K562 (cell line): ENCODE data around the gene PCBP3. TPM values are rescaled to one million over a fixed set of nuclear protein-coding genes. Genes with fewer than 3 reads are reported as not detected.

ENCODE experiments used
- ATAC-seq: fragments of 200-7000 bp; cut with Tn5 transposase; 3 replicates; pipeline ENCODE4 v1.9.1; 2020; ENCODE audit warnings: moderate library complexity
- BruUV-seq: library from RNA; stranded (reverse); fragments of 400-500 nt; replicated peaks from 2 replicates; lab custom pipeline; 2021; lab: Mats Ljungman, UMichigan
- CTCF ChIA-PET: fragments of 300-600 bp; formaldehyde crosslinking; extraction: SDS; loops from one replicate; lab custom pipeline; 2021; ENCODE audit warnings: low intra/inter-chr PET ratio; lab: Yijun Ruan, JAX
- POLR2A ChIA-PET: fragments of 300-600, 350-650 bp; sonication (Branson Sonifier 250); formaldehyde crosslinking; extraction: SDS; loops from one replicate; lab custom pipeline; 2021; ENCODE audit warnings: antibody characterized with exemption, inconsistent platforms; lab: Yijun Ruan, JAX
- DNase-seq, 4 experiments: peaks; one replicate each; pipeline versions ENCODE4 v3.0.0 to v3.0.0-alpha.2; 2011 to 2018; ENCODE audit warnings: low spot score in 3 of 4, mixed read lengths in 3 of 4; ENCODE audit errors: extremely low read depth in 1 of 4
- FAIRE-seq: peaks from 2 replicates; lab custom pipeline; 2011; peaks lifted over from hg19 to GRCh38; lab: Jason Lieb, UNC
- H2AFZ ChIP-seq: 2 replicates; pipeline ENCODE4 v1.6.0; 2011; ENCODE audit warnings: low read depth, low read length, control low read depth, inconsistent platforms
- H3K27ac ChIP-seq: fragments of 200-600 bp; 3 replicates; pipeline ENCODE4 v1.8.0; 2011; ENCODE audit warnings: low read depth, mild to moderate bottlenecking, control low read depth, inconsistent platforms, low read length, moderate library complexity, mixed read lengths; ENCODE audit errors: extremely low read depth
- H3K27me3 ChIP-seq, 2 experiments: fragments of 300-600 bp in 1 of 2; 2 replicates in 1 of 2; 3 replicates in 1 of 2; pipeline versions ENCODE4 v1.6.0 to v1.8.0; 2011; ENCODE audit warnings: inconsistent platforms in 2 of 2, low read length in 2 of 2, mild to moderate bottlenecking in 1 of 2, mixed read lengths in 1 of 2, moderate library complexity in 1 of 2; ENCODE audit not compliant: control insufficient read depth in 2 of 2, insufficient read depth in 2 of 2
- H3K36me3 ChIP-seq: fragments of 300-600 bp; 3 replicates; pipeline ENCODE4 v1.8.0; 2011; ENCODE audit warnings: mild to moderate bottlenecking, low read length, inconsistent platforms; ENCODE audit not compliant: control insufficient read depth, insufficient read depth
- H3K4me1 ChIP-seq, 2 experiments: fragments of 200-600 bp in 1 of 2; replicated peaks in 1 of 2; 2 replicates in 1 of 2; 3 replicates in 1 of 2; pipeline versions ENCODE4 v1.5.1 to v1.8.0; 2011; ENCODE audit warnings: inconsistent platforms in 2 of 2, low read length in 2 of 2, mild to moderate bottlenecking in 1 of 2, mixed read lengths in 1 of 2, moderate library complexity in 1 of 2; ENCODE audit not compliant: control insufficient read depth in 2 of 2, insufficient read depth in 2 of 2
- H3K4me2 ChIP-seq: 2 replicates; pipeline ENCODE4 v1.6.1; 2011; ENCODE audit warnings: low read length, control low read depth, inconsistent platforms, mixed read lengths; ENCODE audit not compliant: insufficient read depth
- H3K4me3 ChIP-seq: fragments of 200-600 bp; sonication (generic), shearing (Covaris generic); 2 replicates; pipeline ENCODE4 v1.5.1; 2016; ENCODE audit warnings: control low read depth, inconsistent platforms
- H3K79me2 ChIP-seq: fragments of 200-600 bp; 3 replicates; pipeline ENCODE4 v1.8.0; 2011; ENCODE audit warnings: low read length, inconsistent platforms; ENCODE audit not compliant: control insufficient read depth, insufficient read depth
- H3K9ac ChIP-seq, 2 experiments: 2 replicates each; pipeline versions ENCODE4 v1.6.0 to v1.6.1; 2011; ENCODE audit warnings: low read depth in 2 of 2, low read length in 2 of 2, control low read depth in 1 of 2, inconsistent platforms in 1 of 2, mild to moderate bottlenecking in 1 of 2, mixed read lengths in 1 of 2; ENCODE audit not compliant: insufficient read depth in 1 of 2
- H3K9me1 ChIP-seq: one replicate; pipeline ENCODE4 v1.6.0; 2011; ENCODE audit warnings: inconsistent platforms, mild to moderate bottlenecking, low read length, moderate library complexity; ENCODE audit not compliant: control insufficient read depth, insufficient read depth
- H3K9me3 ChIP-seq: replicated peaks from 2 replicates; pipeline ENCODE4 v1.5.1; 2011; ENCODE audit warnings: low read depth, low read length, inconsistent platforms; ENCODE audit not compliant: control insufficient read depth, insufficient read depth
- H4K20me1 ChIP-seq: replicated peaks from 2 replicates; pipeline ENCODE4 v1.6.1; 2011; ENCODE audit warnings: low read length, inconsistent platforms, mixed read lengths; ENCODE audit not compliant: control insufficient read depth, insufficient read depth
- CC2D1A ChIP-seq: fragments of 450-650 bp; IDR thresholded peaks from 2 replicates; pipeline ENCODE4 v1.6.1; 2017; ENCODE audit warnings: mild to moderate bottlenecking
- GTF3C2 ChIP-seq: IDR thresholded peaks from 3 replicates; pipeline ENCODE4 v1.6.1; 2011; ENCODE audit warnings: borderline replicate concordance, mild to moderate bottlenecking, moderate library complexity; ENCODE audit not compliant: insufficient read length; ENCODE audit errors: extremely low read depth
- HES1 ChIP-seq: fragments of 450-650 bp; IDR thresholded peaks from 2 replicates; pipeline ENCODE4 v1.6.1; 2016; ENCODE audit warnings: low read depth, mild to moderate bottlenecking, moderate library complexity
- HSF4 ChIP-seq: fragments of 250-450 bp; sonication (Bioruptor Pico); IDR thresholded peaks from 2 replicates; pipeline ENCODE4 v2.1.2; 2022; ENCODE audit warnings: mild to moderate bottlenecking, moderate library complexity, borderline replicate concordance
- POLR2AphosphoS5 ChIP-seq: IDR thresholded peaks from 2 replicates; pipeline ENCODE4 v1.6.1; 2011; ENCODE audit warnings: mild to moderate bottlenecking, low read depth, low read length, moderate library complexity; ENCODE audit not compliant: control insufficient read depth, insufficient read depth
- PRMT5 ChIP-seq: sonication (generic); formaldehyde crosslinking; IDR thresholded peaks from 2 replicates; pipeline ENCODE4 v1.5.0; 2020; ENCODE audit warnings: missing genetic modification reagents
- RBM39 ChIP-seq: fragments of 200-400 bp; formaldehyde crosslinking; optimal IDR thresholded peaks from 2 replicates; pipeline ENCODE3; 2018; ENCODE audit warnings: low read depth, low read length
- TAL1 ChIP-seq: fragments of 450-650 bp; IDR thresholded peaks from 2 replicates; pipeline ENCODE4 v1.6.1; 2016; ENCODE audit warnings: mild to moderate bottlenecking
- TCF7 ChIP-seq: sonication (generic); IDR thresholded peaks from 2 replicates; pipeline ENCODE4 v1.6.1; 2016; ENCODE audit warnings: antibody characterized with exemption, borderline replicate concordance
- TFAM ChIP-seq: fragments of 250-450 bp; sonication (Bioruptor Pico); conservative IDR thresholded peaks from 2 replicates; pipeline ENCODE4 v1.5.0; 2021; ENCODE audit warnings: mild to moderate bottlenecking, moderate library complexity
- TGIF2 ChIP-seq: sonication (generic); formaldehyde crosslinking; IDR thresholded peaks from 2 replicates; pipeline ENCODE4 v1.8.1; 2022; ENCODE audit warnings: mild to moderate bottlenecking, missing genetic modification reagents, moderate library complexity
- TOE1 ChIP-seq, 2 experiments: fragments of 450-650 bp in 1 of 2; sonication (generic) in 1 of 2; formaldehyde crosslinking in 1 of 2; IDR thresholded peaks; 2 replicates each; pipeline versions ENCODE4 v1.7.1 to v1.8.0; 2016 to 2022; ENCODE audit warnings: borderline replicate concordance in 2 of 2, mild to moderate bottlenecking in 2 of 2, antibody characterized with exemption in 1 of 2, inconsistent platforms in 1 of 2, low read depth in 1 of 2, missing genetic modification reagents in 1 of 2, moderate library complexity in 1 of 2
- USF2 ChIP-seq: sonication (generic); formaldehyde crosslinking; IDR thresholded peaks from 2 replicates; pipeline ENCODE4 v1.5.0; 2020; ENCODE audit warnings: missing genetic modification reagents
- ZC3H11A ChIP-seq: IDR thresholded peaks from 2 replicates; pipeline ENCODE4 v1.6.1; 2012; ENCODE audit warnings: low read depth, low read length, improper control_type of control experiment
- ZNF449 ChIP-seq: fragments of 250-450 bp; sonication (Bioruptor Pico); IDR thresholded peaks from 2 replicates; pipeline ENCODE4 v1.8.0; 2022; ENCODE audit warnings: moderate library complexity, mild to moderate bottlenecking, inconsistent platforms
- ZNF655 ChIP-seq: fragments of 250-450 bp; sonication (Bioruptor Pico); IDR thresholded peaks from 2 replicates; pipeline ENCODE4 v1.5.0; 2021
- WGBS: fragments of 100-300 bp; shearing (Covaris generic); methylation state at CpG from one replicate; pipeline ENCODE4 v1.1.6; 2016; ENCODE audit warnings: low coverage, mixed read lengths; ENCODE audit not compliant: insufficient coverage; ENCODE audit errors: missing lambda C conversion rate; 5-methylcytosine and 5-hydroxymethylcytosine counted together
- in situ Hi-C: fragments of 300-500 bp; cut with MboI; formaldehyde crosslinking; loops from 4 replicates; pipeline ENCODE4 v1.15.0; 2018; ENCODE audit warnings: inconsistent platforms, mixed read lengths
- intact Hi-C: fragments of 100-400 bp; cut with micrococcal nuclease; formaldehyde crosslinking; loops from 2 replicates; pipeline ENCODE4 v1.14.2; 2022
- polyA plus RNA-seq, 8 experiments: library from polyadenylated mRNA; depleted of rRNA in 4 of 8; stranded (reverse) in 5 of 8; unstranded in 3 of 8; fragments of >200 nt; fragmentation: Nextera tagmentation in 2 of 8; fragmentation: Illumina TruSeq in 1 of 8; extraction: Ambion mirVana in 2 of 8; extraction: Trizol in 1 of 8; gene quantifications; 2 replicates each; pipeline versions ENCODE4 v1.2.1 to v1.2.3, GENCODE V29; 2011 to 2014; ENCODE audit warnings: inconsistent platforms in 1 of 8, missing spikeins in 1 of 8
- total RNA-seq, 7 experiments: library from RNA; depleted of rRNA in 6 of 7; stranded (reverse); fragments of >200 nt in 6 of 7; fragmentation: Illumina TruSeq in 2 of 7; extraction: Trizol in 2 of 7; gene quantifications; 2 replicates each; pipeline versions ENCODE4 v1.2.1 to v1.2.3, GENCODE V29; 2011 to 2021; ENCODE audit warnings: low replicate concordance in 1 of 7

PCBP3 gene
- total and polyA plus RNA-seq, 9 of the 15 experiments (the other 6 are each of a cell fraction or from before 2014, with no cell fraction given): 0.18 TPM; not detected in 8

- Histone ChIP-seq H3K4me2 (no peak overlapping the region), H3K9me1 (no peaks in the 10 kb centered on the region), H4K20me1 (no peaks in the 10 kb centered on the region), H3K27me3 (peaks cover 3 to 23% of the 10 kb centered on the region in 2 experiments; a peak in 3 of 5 replicates), H3K4me3 (no peak overlapping the region), H3K4me1 (no peaks in the 10 kb centered on the region), H2AFZ (no peak overlapping the region), H3K79me2 (no peaks in the 10 kb centered on the region), H3K27ac (no peak overlapping the region), H3K36me3 (no peaks in the 10 kb centered on the region), H3K9ac (no peak overlapping the region), H3K9me3 (no peaks in the 10 kb centered on the region)
- ATAC-seq (no peak), DNase-seq (no peak), FAIRE-seq (no peak)
- ChIA-PET POLR2A (interaction anchor here (0.6 kb wide), 1 partner anchor 25 kb away, joined by 4 read pairs; no protein-coding TSS in a partner anchor), CTCF (no interaction called here)
- WGBS: 0% methylated on average over 1 of the region's 1 CpG
- no TSS peak for BruUV-seq
- TF ChIP-seq CC2D1A (no peak), PRMT5 (CRISPR knock-in tag) (no peak), TGIF2 (no peak), RBM39 (no peak), POLR2AphosphoS5 (no peak), HES1 (no peak), TOE1 (IDR thresholded peaks at IDR 0.05; ENCODE audit: borderline replicate concordance) (no peak), TOE1 (CRISPR knock-in tag; IDR thresholded peaks at IDR 0.05; ENCODE audit: borderline replicate concordance, low read depth) (no peak), GTF3C2 (no peak), HSF4 (CRISPR knock-in tag) (no peak), TAL1 (no peak), ZNF655 (CRISPR knock-in tag) (no peak), TFAM (CRISPR knock-in tag) (no peak), ZC3H11A (no peak), ZNF449 (CRISPR knock-in tag) (no peak), TCF7 (no peak), USF2 (no peak)
- intact Hi-C loops (no loop called here), in situ Hi-C loops (no loop called here)
Observed at GRCh38 chr21:45706299-45706698, 62.8 kb downstream of the PCBP3 start.
